ENCODE results near the gene ANO4.
A peak's percentile ranks its signal among the peaks of the same experiment; 100 is the strongest.

The ANO4 gene

GRCh38 chr12:100995771-100996170 is 201.2 kb downstream of the ANO4 start:
- DNase-seq, result no peak

- no peak for DNase-seq
Observed at GRCh38 chr12:101001669-101002068, 207.1 kb downstream of the ANO4 start.

GRCh38 chr12:101002696-101003419 is 208.3 kb downstream of the ANO4 start:
- DNase-seq, result no peak

DNA sequence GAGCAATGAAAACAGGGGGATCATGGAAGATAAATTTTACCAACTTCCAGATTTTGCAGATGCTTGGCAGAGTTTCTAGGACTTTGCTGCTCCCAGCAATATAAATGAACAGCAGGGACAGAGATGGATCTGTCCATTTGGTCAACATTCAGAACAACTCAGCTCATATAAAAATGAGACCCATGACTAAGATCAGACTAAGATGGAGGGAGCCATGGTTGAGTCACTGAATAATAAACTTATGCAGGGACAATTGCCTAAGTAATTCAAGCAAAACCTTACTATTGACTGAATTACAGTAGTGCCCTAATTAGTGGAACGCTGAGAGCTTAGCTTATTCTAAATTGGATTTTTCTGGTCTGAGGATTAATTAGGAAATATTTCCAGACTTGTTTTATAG is 210.3 kb downstream of the ANO4 start:
- no peak for DNase-seq

DNA sequence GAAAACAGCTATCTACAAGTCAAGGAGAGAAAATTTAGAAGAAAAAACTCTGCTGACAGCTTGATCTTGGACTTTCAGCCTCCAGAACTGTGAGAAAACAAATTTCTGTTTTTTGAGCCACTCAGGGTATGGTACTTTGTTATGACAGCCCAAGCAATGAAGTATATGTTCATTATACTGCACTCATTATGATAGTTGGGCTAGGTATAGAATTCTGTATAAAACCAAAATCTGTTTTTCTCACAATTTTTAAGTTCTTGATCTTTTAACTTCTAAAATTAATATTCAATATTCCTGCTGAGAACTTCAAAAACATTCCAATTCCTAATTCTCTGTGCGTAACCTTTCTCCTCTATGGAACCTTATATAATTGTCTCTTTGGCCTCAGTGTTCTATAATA is 214.7 kb downstream of the ANO4 start:
- DNase-seq, result no peak

GRCh38 chr12:101010896-101011295 is 216.3 kb downstream of the ANO4 start:
- DNase-seq, result no peak

GRCh38 chr12:101013993-101014392 is 219.4 kb downstream of the ANO4 start:
- DNase-seq, result no peak

DNA sequence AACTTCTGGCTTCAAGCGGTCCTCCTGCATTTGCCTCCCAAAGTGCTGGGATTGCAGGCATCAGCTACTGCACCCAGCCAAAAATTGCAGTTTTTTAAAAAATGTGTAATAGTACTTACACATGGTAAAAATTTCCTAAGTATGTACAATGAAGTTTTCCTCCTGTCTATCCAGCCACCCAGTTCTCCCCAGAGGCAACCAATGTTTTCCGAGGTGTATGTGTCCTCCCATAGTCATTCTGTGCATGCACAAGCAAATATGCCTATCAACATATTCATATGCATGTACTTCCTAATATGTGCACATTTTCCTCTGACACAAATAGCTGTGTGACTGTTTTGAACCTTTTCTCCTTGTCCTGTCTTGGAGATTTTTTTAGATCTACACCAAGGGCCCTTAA is 220.5 kb downstream of the ANO4 start:
- DNase-seq, result no peak

DNA sequence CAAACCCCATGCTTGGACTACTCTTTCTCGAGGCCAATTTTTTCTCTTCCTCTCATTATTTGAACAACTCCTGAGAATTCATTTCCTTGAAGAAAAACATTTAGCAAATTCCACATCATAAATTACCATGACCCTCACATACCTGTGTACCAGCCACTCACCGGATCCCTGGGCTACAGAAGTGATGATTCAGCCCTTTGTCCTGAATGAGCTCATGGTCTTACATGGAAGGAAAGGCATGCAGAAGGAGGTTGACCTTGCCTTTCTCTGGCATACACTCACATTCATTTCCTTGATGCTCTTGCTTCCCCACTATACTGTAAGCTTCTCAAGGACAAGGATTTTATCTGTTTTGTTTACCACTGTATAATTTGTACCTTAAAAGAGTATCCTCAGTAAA is 224.0 kb downstream of the ANO4 start:
- no peak for DNase-seq

DNA sequence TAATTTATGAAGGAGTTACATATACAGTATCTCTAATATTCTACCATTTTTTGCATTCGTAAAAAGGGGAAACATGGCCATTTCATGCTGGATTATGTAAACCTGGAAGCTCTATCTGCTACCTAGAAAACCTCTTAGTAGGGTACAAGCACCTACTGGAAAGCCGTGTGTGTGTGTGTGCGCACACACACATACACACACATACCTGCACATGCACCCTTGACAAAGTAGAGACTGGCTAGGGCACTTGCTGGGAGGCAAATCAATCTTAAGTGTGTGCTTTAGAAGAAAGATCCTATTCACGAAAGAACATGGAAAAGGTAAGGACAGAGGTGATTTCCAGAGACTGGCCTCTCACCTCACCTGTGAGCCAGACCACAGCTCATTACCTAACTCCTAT is 224.6 kb downstream of the ANO4 start:
- DNase-seq, result no peak

- DNase-seq, result no peak
Observed at GRCh38 chr12:101019667-101020066, 225.1 kb downstream of the ANO4 start.

DNA sequence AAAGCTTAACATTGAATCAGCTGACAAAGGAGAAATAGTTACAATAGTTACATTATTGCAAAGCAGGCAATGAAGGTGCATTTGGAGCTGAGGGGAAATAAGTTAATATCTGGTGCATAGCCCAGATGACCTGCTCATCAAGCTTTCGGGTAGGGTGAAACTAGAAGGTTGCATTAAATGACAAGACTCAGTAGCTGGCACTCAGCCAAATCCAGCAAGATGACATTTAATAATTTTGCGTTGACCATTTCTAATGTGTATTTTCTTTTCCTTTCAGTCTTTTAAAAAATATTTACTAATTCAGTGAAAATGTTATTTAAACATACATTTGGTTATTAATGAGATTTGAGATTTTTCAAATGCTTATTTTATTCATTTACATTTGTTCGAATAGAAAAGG is 226.9 kb downstream of the ANO4 start:
- no peak for DNase-seq

DNA sequence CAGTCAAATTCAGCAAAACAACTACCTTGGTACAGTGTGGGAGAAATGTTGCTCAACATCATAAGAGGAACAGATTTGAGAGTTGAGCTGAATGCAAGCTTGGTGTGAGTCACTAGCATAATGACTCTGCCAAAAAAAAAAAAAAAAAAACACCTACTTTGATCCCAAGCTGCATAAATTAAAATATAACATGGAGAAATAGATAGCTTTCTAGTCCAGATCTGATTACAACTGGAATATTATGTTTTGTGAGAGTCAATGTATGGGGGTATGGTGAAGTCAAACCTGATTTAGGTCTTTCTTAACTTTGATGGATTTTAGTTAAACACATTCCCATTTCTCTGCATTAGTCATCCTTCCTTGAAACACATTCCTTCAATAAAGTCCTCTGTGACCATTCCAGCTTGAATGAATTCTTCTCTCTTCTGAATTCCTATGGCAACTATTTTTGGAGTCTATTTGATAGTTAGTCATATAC is 227.4 kb downstream of the ANO4 start:
- DNase-seq, result no peak

DNA sequence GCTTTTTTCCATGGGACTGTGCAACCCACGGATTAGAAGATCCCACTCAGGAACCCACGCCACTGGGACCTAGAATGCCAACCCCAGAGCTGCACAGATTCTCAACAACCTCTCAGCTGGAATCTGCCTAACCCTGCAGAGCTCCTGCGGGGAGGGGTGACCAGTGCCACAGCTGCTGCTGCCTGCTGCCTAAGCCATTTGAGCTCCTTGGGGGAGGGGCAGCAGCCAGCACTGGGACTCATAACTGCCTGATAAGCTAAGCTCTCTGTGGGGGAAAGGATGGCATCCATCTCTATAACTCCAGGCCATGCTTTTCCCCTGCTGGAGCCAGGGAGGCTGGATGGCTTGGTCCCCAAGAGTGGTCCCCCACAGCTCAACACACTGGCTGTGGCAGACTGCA is 232.6 kb downstream of the ANO4 start:
- no peak for DNase-seq

DNA sequence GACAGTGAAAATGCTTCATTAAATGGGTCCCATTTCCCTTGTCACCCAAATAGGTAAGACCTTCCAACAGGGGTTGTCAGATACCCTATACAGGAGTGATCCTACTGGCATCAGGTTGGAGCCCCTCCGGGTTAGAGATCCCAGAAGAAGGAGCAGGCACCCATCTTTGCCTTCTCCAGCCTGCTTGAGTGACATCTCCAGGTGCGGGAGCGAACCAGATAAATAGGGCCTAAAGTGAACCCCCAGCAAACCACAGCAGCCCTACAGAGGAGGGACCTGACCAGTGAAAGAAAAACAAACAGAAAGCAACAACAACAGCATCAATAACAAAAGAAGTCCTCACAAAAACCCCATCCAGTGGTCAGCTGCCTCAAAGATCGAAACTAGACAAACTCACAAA is 233.2 kb downstream of the ANO4 start:
- no peak for DNase-seq

DNA sequence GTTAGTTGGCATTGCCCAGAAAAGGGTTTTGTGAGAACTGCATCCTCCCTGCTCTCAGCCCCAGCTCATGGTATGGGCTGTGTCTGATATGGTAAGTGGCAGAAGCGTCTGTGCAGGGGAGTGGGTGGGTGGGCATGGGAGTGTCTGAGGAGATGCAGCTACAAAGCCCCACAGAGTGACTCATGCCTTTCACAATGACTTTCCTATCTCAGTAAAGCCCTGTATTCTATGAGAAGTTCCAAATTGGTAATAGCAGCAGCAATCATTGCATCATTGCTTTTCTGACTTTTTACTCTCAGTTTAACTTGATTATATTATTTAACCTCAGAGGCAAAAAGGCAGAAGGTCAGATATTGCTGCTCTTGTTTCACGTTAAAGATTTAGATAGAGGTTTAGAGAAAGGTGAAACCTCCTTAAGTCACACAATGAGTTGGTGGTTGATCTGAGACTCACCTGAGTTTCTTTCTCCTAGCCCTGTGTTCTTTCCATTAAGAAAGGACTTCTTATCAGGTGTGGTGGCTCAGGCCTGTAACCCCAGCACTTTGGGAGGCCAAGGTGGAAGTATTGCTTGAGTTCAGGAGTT is 243.8 kb downstream of the ANO4 start:
- DNase-seq, result no peak

GRCh38 chr12:101039848-101040531 is 245.4 kb downstream of the ANO4 start:
- DNase-seq, result no peak

- no peak for DNase-seq
Observed at GRCh38 chr12:101040936-101041335, 246.4 kb downstream of the ANO4 start.

DNA sequence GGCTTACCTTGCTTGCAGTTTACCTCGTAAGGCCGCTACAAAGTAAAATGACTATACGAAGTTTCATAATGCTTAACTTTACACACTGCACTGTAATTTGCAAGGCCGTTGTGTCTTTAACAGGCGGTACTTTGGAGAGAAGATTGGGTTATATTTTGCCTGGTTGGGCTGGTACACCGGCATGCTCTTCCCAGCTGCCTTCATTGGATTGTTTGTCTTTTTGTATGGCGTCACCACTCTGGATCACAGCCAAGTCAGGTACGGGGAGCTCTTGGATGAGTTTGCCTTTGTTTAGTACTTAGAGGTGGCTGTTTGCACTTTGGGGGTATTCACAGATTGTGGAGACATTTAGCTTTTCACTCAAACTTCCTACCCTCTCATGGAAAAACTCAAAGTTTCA is 247.6 kb downstream of the ANO4 start:
- DNase-seq, result peak; percentile 3

- no peak for DNase-seq
Observed at GRCh38 chr12:101044512-101045059, 250.0 kb downstream of the ANO4 start.

DNA sequence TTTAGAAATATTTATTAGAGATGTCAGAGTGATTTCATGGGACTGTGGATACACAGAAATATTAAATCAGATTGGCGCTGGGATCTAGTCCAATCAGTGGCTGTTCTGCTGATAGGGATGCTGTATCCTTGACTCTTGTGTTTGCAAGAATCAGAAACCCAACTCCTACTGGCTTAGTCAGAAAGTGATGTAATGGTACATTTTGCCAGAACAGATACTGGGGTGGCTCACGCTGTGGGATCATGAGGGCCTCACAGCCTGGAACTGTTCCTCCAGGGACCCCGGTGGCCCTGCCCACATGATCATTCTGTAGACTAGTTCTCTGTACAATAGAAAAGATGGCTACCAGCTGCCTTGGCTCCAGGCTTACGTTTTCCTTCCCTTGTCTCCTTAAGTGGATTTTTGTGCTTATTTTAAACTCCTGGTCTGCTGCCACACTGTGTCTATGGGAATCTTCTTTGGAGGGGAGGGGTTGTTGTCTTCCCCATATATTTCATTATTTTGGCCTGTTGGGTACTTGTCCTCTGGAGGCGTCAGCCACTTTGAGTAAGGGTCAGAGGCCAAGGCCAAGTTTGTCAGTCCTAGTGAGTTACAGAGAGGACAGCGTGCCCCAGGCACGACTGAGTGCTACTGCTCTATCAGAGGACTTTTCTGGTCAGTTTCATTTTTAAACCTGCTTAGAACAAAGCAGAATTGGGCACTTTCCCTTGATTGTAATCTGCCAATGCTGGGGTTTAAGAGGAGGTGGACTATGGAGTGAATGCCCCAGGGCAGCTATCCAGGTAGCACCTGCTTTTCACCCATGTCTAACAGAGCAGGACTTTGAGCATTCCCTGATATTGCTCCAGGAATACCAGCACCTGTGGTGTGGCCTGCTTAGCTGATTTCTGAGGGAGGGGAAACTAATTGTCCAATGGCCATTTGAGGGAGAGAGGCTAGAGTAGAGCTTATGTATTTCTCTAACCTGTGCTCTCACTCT is 251.2 kb downstream of the ANO4 start:
- no peak for DNase-seq

DNA sequence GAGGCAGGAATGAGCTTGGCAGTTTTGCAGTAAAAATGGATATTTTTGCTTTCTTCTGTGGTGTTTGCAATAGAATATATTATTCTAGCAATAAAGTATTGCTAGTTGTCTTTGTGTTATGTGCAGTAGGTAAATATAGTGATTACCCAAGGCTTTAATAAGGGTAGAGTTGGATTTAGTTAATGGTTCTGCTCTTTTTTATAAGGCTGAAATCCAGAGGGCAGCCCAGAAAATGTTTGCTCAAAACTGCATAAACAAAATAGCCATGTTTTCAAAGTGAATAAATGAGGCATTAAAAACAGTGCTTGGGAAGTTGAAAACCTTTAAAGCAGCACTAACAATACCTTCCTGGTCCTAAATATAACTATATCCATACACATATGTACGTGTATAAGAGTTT is 253.1 kb downstream of the ANO4 start:
- DNase-seq, result no peak

DNA sequence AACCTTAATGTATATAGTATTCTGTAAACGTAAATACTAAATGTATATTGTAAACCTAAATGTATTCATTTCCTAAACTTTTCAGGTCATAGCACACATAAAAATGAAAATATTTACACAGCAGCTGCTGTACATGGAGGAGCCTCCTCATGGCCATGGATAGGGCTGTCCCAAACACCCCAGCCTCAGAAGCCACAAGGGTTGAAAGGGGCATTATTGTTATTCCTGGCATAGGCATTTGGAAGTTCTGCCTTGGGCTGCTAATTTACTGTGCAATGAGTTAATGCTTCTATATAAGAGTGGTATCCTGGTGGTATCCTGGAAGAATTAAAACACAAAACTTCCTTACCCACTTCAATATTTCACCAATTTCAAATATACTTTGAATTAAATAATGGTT is 256.1 kb downstream of the ANO4 start:
- DNase-seq, result no peak

Measured in NCI-H1105 (cell line).